Activated CD8-positive, alpha-beta T cell treated with anti-CD3 and anti-CD28 coated beads for 36 hours (primary cell): ENCODE results near the gene YAE1. TPM values are rescaled to one million over a fixed set of nuclear protein-coding genes. Genes with fewer than 3 reads are reported as not detected.

ENCODE experiments used
- ATAC-seq: fragments of 200-7000 bp; cut with Tn5 transposase; one replicate; pipeline ENCODE4 v1.10.0; 2021; ENCODE audit warnings: mild to moderate bottlenecking, moderate library complexity
- CTCF ChIA-PET: fragments of 350-600 bp; sonication (Branson Sonifier 250); formaldehyde crosslinking; loops from one replicate; lab custom pipeline; 2021; ENCODE audit warnings: antibody characterized with exemption; lab: Charles Lee
- POLR2A ChIA-PET: fragments of 350-600 bp; sonication (Branson Sonifier 250); formaldehyde crosslinking; loops from one replicate; lab custom pipeline; 2021; ENCODE audit warnings: antibody characterized with exemption; lab: Charles Lee
- DNase-seq: peaks from one replicate; pipeline ENCODE4 v3.0.0-alpha.2; 2020
- H3K27ac Mint-ChIP-seq: one replicate; pipeline ENCODE4 v1.8.0; 2021; ENCODE audit warnings: mild to moderate bottlenecking, mixed read lengths
- H3K27me3 Mint-ChIP-seq: one replicate; pipeline ENCODE4 v1.8.0; 2021; ENCODE audit warnings: mixed read lengths
- H3K36me3 Mint-ChIP-seq: one replicate; pipeline ENCODE4 v1.8.0; 2021; ENCODE audit warnings: low read depth, mixed read lengths
- H3K4me1 Mint-ChIP-seq: one replicate; pipeline ENCODE4 v1.8.0; 2021; ENCODE audit warnings: low read depth, mixed read lengths
- H3K4me3 Mint-ChIP-seq: one replicate; pipeline ENCODE4 v1.8.0; 2021; ENCODE audit warnings: mild to moderate bottlenecking, moderate library complexity, mixed read lengths
- H3K9me3 Mint-ChIP-seq: one replicate; pipeline ENCODE4 v1.8.0; 2021; ENCODE audit warnings: mixed read lengths
- CTCF ChIP-seq: fragments of 200-600 bp; IDR thresholded peaks from one replicate; pipeline ENCODE4 v1.8.0; 2022; ENCODE audit warnings: antibody characterized with exemption, mild to moderate bottlenecking
- intact Hi-C: fragments of 100-400 bp; cut with micrococcal nuclease; formaldehyde crosslinking; loops from one replicate; pipeline ENCODE4 v1.10.0; 2022
- total RNA-seq, 2 experiments: library from RNA; stranded (reverse); gene quantifications; one replicate each; pipeline ENCODE4 v1.2.3, GENCODE V29; 2021

The YAE1 gene
- total RNA-seq, 2 experiments from 2014 or later: 9.6 to 10.9 TPM

GRCh38 chr7:39592586-39592985 lies 26.4 kb downstream of the YAE1 start:
- H3K4me1 Mint-ChIP-seq: peaks cover 44% of the 10 kb centered on the region
- CTCF ChIA-PET: interaction anchor here (0.9 to 3.2 kb wide), 5 partner anchors 12 to 153 kb away, joined by 3 to 20 read pairs (median 5); no protein-coding TSS in a partner anchor
- ATAC-seq: peak; percentile 72
- DNase-seq: no peak
- H3K9me3 Mint-ChIP-seq: peaks cover 3% of the 10 kb centered on the region
- peak overlapping the region; percentile 28 for H3K4me3 Mint-ChIP-seq
- intact Hi-C loops: no loop called here
- POLR2A ChIA-PET: interaction anchor here (1.1 to 1.2 kb wide), 2 partner anchors 31 to 141 kb away, joined by 3 to 4 read pairs; partner anchors contain the start of gene RALA
- H3K27me3 Mint-ChIP-seq: no peaks in the 10 kb centered on the region
- peak overlapping the region; percentile 60 for H3K27ac Mint-ChIP-seq
- no peak for TF ChIP-seq CTCF
- no peaks in the 10 kb centered on the region for H3K36me3 Mint-ChIP-seq

GRCh38 chr7:39594988-39595620 lies 28.9 kb downstream of the YAE1 start:
- Mint-ChIP-seq H3K36me3 (no peaks in the 10 kb centered on the region), H3K4me3 (no peak overlapping the region), H3K27me3 (no peaks in the 10 kb centered on the region), H3K4me1 (peaks cover 33% of the 10 kb centered on the region), H3K9me3 (peaks cover 3% of the 10 kb centered on the region), H3K27ac (no peak overlapping the region)
- ChIA-PET POLR2A (no interaction called here), CTCF (interaction anchor here (1.2 to 1.4 kb wide), 3 partner anchors 10 to 27 kb away, joined by 4 read pairs; no protein-coding TSS in a partner anchor)
- ATAC-seq: no peak
- DNase-seq: no peak
- no peak for TF ChIP-seq CTCF
- intact Hi-C loops: no loop called here

- Mint-ChIP-seq H3K27ac (no peak overlapping the region), H3K4me3 (no peak overlapping the region), H3K27me3 (no peaks in the 10 kb centered on the region), H3K36me3 (no peaks in the 10 kb centered on the region), H3K4me1 (peaks cover 27% of the 10 kb centered on the region), H3K9me3 (peaks cover 8% of the 10 kb centered on the region)
- TF ChIP-seq CTCF: no peak
- ChIA-PET CTCF (interaction anchor here (4.0 kb wide), 1 partner anchor 22 kb away, joined by 15 read pairs; no protein-coding TSS in a partner anchor), POLR2A (no interaction called here)
- intact Hi-C loops: no loop called here
- ATAC-seq (no peak), DNase-seq (no peak)
Measured at GRCh38 chr7:39602351-39602750, 36.1 kb downstream of the YAE1 start.

GRCh38 chr7:39603924-39604323 lies 37.7 kb downstream of the YAE1 start:
- no peaks in the 10 kb centered on the region for H3K27me3 Mint-ChIP-seq
- no peak for ATAC-seq
- ChIA-PET CTCF (interaction anchor here (1.9 to 4.0 kb wide), 2 partner anchors 11 to 24 kb away, joined by 4 to 15 read pairs; no protein-coding TSS in a partner anchor), POLR2A (interaction anchor here (0.9 to 2.3 kb wide), 2 partner anchors 19 to 20 kb away, joined by 3 to 7 read pairs; partner anchors contain the start of gene RALA)
- no peak for TF ChIP-seq CTCF
- no peak for DNase-seq
- no peak overlapping the region for H3K27ac Mint-ChIP-seq
- no peaks in the 10 kb centered on the region for H3K36me3 Mint-ChIP-seq
- H3K4me3 Mint-ChIP-seq: no peak overlapping the region
- peaks cover 8% of the 10 kb centered on the region for H3K9me3 Mint-ChIP-seq
- peaks cover 33% of the 10 kb centered on the region for H3K4me1 Mint-ChIP-seq
- intact Hi-C loops: no loop called here

GRCh38 chr7:39605087-39605486 lies 38.9 kb downstream of the YAE1 start:
- DNase-seq (no peak), ATAC-seq (peak; percentile 37)
- CTCF ChIA-PET: interaction anchor here (0.9 to 1.2 kb wide), 2 partner anchors 10 to 25 kb away, joined by 4 to 5 read pairs; no protein-coding TSS in a partner anchor
- Mint-ChIP-seq H3K27ac (no peak overlapping the region), H3K27me3 (peaks cover 3% of the 10 kb centered on the region), H3K4me1 (peaks cover 41% of the 10 kb centered on the region), H3K4me3 (no peak overlapping the region), H3K36me3 (no peaks in the 10 kb centered on the region), H3K9me3 (peaks cover 8% of the 10 kb centered on the region)
- no peak for TF ChIP-seq CTCF
- POLR2A ChIA-PET: interaction anchor here (0.8 to 2.3 kb wide), 3 partner anchors 9 to 23 kb away, joined by 3 to 7 read pairs (median 4); no protein-coding TSS in a partner anchor
- intact Hi-C loops: no loop called here
